AG10803 (cell line): ENCODE data around the gene TIMM44.

Experiments used
- DNase-seq: peaks from one replicate; pipeline ENCODE4 v3.0.0; 2010; ENCODE audit warnings: low read depth
- H3K4me3 ChIP-seq: 2 replicates; pipeline ENCODE4 v1.5.1; 2011; ENCODE audit warnings: mild to moderate bottlenecking, low read length, control low read depth
- TF ChIP-seq, protein P1 (sequence below): conservative IDR thresholded peaks from 2 replicates; pipeline ENCODE4 v1.5.1; 2011; ENCODE audit warnings: mild to moderate bottlenecking, low read length, control low read depth, inconsistent platforms

TIMM44 gene

DNA sequence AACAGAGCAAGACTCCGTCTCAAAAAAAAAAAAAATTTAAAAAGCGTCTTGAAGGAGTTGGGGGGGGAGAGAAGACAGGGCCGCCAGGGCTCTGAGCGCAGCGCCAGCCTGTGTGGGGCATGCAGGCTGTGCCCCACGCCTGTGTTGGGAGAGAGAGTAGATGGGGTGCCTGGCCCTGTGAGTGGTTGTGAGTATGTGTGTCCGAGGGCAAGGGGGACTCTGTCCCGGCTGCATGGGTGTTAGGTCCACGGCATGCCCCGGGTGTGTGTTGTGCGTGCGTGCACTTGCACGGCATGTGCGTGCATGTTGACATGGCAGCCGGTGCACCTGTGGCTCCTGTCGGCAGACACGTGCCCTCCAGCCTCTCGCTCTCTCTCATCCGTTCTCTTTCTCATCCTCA lies 36.3 kb downstream of the TIMM44 start:
- H3K4me3 ChIP-seq, result no peak overlapping the region
- TF ChIP-seq, protein P1, sequence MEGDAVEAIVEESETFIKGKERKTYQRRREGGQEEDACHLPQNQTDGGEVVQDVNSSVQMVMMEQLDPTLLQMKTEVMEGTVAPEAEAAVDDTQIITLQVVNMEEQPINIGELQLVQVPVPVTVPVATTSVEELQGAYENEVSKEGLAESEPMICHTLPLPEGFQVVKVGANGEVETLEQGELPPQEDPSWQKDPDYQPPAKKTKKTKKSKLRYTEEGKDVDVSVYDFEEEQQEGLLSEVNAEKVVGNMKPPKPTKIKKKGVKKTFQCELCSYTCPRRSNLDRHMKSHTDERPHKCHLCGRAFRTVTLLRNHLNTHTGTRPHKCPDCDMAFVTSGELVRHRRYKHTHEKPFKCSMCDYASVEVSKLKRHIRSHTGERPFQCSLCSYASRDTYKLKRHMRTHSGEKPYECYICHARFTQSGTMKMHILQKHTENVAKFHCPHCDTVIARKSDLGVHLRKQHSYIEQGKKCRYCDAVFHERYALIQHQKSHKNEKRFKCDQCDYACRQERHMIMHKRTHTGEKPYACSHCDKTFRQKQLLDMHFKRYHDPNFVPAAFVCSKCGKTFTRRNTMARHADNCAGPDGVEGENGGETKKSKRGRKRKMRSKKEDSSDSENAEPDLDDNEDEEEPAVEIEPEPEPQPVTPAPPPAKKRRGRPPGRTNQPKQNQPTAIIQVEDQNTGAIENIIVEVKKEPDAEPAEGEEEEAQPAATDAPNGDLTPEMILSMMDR, result no peak
- DNase-seq, result no peak

DNA sequence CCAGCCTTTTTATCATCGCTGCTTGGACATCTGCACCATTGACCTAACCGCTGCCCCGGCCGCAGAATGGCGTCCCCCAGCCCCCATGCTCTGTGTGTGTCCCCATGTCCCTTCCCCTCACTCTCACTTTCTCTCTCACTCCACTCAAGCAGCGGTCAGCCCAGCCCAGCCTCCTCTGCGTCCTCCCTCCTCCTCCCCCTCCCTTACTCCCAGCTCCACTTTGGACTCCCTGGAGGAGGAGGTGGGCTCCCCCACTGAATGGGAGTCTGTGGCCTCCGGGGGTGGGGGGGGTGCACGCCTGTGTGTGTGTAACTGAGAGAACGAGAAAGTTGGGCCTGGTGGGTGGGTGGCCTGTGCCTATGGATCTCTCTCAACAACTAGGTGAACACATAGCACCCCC lies 37.6 kb downstream of the TIMM44 start:
- DNase-seq, result no peak
- TF ChIP-seq, protein P1, result no peak

DNA sequence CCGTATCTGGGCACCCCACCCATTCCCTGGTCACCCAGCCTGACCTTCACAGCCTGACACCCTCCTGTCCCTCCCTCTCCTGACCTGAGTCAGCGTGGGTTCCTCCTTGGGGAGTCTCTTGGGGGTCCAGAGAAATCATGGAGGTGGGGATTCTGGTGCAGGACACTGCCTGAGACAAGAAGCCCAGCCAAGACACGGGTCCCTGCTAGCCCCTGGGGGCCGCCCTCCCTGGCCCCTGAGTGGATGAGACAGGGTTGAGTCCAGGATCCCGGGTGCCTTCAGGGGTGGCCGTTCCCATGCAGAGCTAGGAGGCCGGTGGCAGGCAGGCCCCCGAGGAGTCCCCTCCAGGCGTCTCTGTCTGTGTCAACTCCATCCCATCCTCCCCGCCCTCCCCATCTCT lies 38.2 kb downstream of the TIMM44 start:
- TF ChIP-seq, protein P1, result no peak
- H3K4me3 ChIP-seq, result peak overlapping the region; percentile 94
- no peak for DNase-seq

More for the DNA sequence above, 37.6 kb downstream of the TIMM44 start:
- H3K4me3 ChIP-seq, result no peak overlapping the region

DNA sequence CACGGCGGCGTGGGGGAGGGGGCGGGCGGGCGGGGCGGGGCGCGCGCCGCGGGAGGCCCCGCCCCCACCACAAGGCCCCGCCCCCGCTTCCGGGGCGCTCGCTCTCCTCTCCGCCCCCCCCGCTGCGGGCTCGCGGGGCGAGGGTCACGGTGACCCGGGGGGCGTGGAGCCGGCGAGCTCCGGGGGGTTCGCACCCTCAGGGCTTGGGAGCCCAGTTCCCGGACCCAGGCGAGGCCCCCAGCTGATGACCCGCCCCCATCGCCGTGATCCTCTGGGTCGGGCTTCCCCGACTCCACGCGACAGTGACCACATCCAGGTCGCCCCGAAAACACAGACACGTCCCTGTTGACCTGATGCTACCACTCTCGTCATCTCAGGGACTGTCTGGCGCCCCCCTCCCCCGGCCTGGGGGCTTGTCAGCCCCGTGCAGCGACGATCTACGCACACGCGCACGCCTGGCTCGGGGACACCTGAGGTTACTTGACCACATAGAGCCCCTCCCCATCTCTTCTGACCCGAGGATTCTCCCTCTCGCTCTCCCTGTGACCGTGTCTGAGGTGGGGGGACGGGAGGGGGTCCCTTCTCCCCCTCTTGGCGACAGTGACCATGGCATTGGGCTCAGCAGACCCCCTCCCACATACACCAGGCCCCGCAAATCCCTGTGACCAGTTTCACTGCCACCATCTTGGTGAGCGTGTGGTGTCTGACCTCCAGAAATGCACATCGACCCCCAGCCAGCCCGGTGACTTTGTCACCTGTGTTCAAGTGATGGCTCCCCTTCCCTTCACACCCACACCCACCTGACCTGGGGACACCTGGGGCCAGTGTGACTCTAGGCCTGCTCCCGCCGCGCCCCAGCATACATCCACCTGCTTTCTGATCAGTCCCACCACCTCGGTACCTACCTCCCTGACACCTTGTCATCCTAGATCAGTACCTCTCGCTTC lies 39.1 kb downstream of the TIMM44 start:
- peak overlapping the region; percentile 94 for H3K4me3 ChIP-seq
- no peak for DNase-seq

GRCh38 chr19:7903244-7904073 lies 40.0 kb downstream of the TIMM44 start, which contains the start of gene MAP2K7:
TSS of gene MAP2K7 (plus strand) at chr19:7903877. CDS start at chr19:7903945, 68 bp downstream.
- H3K4me3 ChIP-seq, result peak within 1 kb of the TSS; percentile 94
- DNase-seq, result peak; percentile 98
- TF ChIP-seq, protein P1, result peak; percentile 52

More for the DNA sequence above, 39.1 kb downstream of the TIMM44 start:
- TF ChIP-seq, protein P1, result no peak

- DNase-seq, result no peak
- TF ChIP-seq, protein P1, result no peak
- H3K4me3 ChIP-seq, result peak overlapping the region; percentile 87
Measured at GRCh38 chr19:7902796-7903243, 40.6 kb downstream of the TIMM44 start.
